Lower leg skin (tissue), 4 donors: ENCODE results near the gene CADM3. TPM values are rescaled to one million over a fixed set of nuclear protein-coding genes. Genes with fewer than 3 reads are reported as not detected.

Experiments used
- DNase-seq, 2 donors: peaks; one replicate each; pipeline ENCODE4 v3.0.0-alpha.2; 2019; ENCODE audit warnings: low spot score in 2 of 2
- H3K4me3 ChIP-seq: fragments of 200-600 bp; sonication (generic); 2 replicates; pipeline ENCODE4 v1.5.1; 2017; ENCODE audit warnings: mild to moderate bottlenecking, low read depth; ENCODE audit not compliant: poor library complexity, severe bottlenecking
- CTCF ChIP-seq, 3 donors: fragments of 450-650 bp; IDR thresholded peaks; one replicate each; pipeline ENCODE4 v1.5.1; 2016; ENCODE audit warnings: antibody characterized with exemption in 3 of 3, mild to moderate bottlenecking in 3 of 3, moderate library complexity in 2 of 3
- POLR2A ChIP-seq, 2 donors: fragments of 450-650 bp; IDR thresholded peaks; one replicate each; pipeline ENCODE4 v1.6.1; 2016 to 2017; ENCODE audit warnings: antibody characterized with exemption in 2 of 2, mild to moderate bottlenecking in 1 of 2, moderate library complexity in 1 of 2
- WGBS, 2 donors: methylation state at CpG; one replicate each; pipeline ENCODE4 v1.1.5; 2018; 5-methylcytosine and 5-hydroxymethylcytosine counted together
- intact Hi-C: fragments of 100-400 bp; cut with DNase I; formaldehyde crosslinking; loops from one replicate; pipeline ENCODE4 v1.15.0; 2023; ENCODE audit warnings: low total_unique reads
- total RNA-seq, 4 donors: library from RNA; depleted of rRNA; stranded (reverse); fragments of >200 nt; gene quantifications; one replicate each; pipeline ENCODE4 v1.1.0, GENCODE V29; 2016

Gene CADM3
- total RNA-seq, 4 donors from 2014 or later, result 2.6 to 11.0 (median 6.6) TPM

- WGBS, 2 donors, result 6 to 9% methylated on average over 5 of the region's 5 CpGs
- intact Hi-C loops, result no loop called here
- DNase-seq, result no peak
- H3K4me3 ChIP-seq, result no peak overlapping the region
- TF ChIP-seq CTCF (IDR thresholded peaks at IDR 0.05) (no peak), POLR2A (IDR thresholded peaks at IDR 0.05) (no peak)
Measured at GRCh38 chr1:159214149-159214760, 42.8 kb downstream of the CADM3 start.

DNA sequence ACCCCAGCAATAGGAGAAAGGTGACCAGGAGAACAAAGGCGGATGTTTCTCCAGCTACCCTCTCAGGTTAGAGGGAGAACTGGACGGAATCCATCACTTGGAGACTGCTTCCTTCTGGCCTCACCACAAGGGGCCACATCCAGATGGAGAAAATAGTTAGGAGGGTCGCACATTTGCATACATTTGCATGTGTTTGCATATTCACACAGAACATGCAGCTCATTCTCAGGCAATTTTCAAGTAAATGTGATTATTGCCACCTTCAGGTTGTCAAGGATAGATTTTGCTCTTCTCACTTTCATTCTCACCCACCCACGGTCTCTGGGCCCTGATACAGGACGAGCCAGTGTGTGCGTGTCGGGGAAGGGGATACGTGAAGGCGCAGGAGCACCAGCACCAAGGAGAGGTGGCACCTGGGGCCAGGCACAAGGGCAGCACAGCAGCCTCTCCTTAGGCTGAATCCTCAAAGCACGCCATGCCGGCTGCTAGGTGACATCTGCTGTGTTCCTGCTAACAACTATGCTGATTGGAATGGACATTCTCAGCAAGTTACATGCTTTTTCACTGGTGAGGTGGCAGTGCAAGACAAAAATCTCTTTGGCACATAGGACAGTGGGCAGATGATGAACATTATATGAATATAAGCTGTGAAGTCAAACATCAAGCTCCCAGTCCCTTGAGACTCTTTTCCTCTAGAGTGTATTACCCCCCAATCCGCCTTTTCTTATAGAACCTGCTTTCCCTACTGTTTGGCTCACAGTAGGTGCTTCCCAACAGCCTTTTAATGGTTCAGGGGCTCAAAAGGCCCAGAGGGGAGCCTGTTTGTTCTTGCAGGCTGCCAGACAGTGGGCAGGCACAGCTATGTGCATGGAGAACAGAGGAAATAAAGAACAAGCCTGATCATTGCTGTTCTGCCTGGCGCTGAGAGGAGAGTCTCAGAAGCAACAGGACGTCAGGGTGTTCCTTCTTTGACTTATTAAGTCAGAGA, 47.5 kb downstream of the CADM3 start:
- WGBS, 2 donors, result 66 to 73% methylated on average over 14 of the region's 14 CpGs
- no peak overlapping the region for H3K4me3 ChIP-seq
- intact Hi-C loops, result no loop called here
- no peak for DNase-seq
- no peak for TF ChIP-seq POLR2A (IDR thresholded peaks at IDR 0.05)
- TF ChIP-seq CTCF (IDR thresholded peaks at IDR 0.05), result no peak

GRCh38 chr1:159222075-159222865, 50.9 kb downstream of the CADM3 start:
- intact Hi-C loops, result no loop called here
- WGBS, 2 donors, result 80 to 81% methylated on average over 5 of the region's 5 CpGs
- H3K4me3 ChIP-seq, result no peak overlapping the region
- no peak for DNase-seq
- TF ChIP-seq POLR2A (IDR thresholded peaks at IDR 0.05) (no peak), CTCF (IDR thresholded peaks at IDR 0.05) (no peak)

DNA sequence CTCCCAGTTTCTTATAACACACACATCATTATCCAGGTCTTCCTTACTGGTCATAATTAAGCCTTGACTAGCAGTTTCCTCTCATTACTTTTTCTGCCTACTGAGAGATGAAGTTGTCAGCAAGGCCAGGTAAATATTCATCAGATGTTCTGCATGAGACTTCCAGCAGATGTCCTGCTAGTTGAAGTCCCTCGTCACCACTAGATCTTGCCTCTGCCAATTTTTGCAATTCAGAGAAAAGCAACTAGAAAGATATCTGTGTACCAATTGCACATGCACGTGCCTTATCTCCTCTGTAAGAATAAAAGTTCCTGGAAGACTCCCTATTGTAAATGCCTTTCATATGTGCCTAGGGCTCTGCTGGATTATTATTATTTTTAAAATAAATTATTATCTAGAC, 51.6 kb downstream of the CADM3 start:
- no peak overlapping the region for H3K4me3 ChIP-seq
- DNase-seq, result no peak
- TF ChIP-seq POLR2A (IDR thresholded peaks at IDR 0.05), result no peak
- no peak for TF ChIP-seq CTCF (IDR thresholded peaks at IDR 0.05)
- intact Hi-C loops, result no loop called here
- WGBS, 2 donors, result 54 to 58% methylated on average over 2 of the region's 2 CpGs

DNA sequence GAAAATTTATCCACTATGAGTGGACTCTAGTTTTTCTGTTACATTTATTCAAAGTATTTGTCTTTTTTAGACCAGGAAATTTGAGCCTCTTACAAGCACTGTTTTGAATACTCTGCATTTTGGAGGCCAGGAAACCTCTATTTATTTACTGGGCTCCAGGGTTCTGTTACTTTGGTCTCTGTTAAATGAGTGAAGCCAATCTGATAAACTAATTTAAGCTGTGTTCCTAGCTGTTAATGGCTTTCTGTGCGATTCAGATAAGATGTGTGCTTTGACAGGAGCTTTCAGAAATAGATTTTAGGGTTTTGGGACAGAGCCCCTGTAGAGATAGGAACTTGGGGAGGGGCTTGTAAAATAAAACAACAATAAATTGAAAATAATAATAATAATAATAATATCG, 57.1 kb downstream of the CADM3 start:
- WGBS, 2 donors, result 53 to 55% methylated on average over 2 of the region's 2 CpGs
- TF ChIP-seq POLR2A (IDR thresholded peaks at IDR 0.05) (no peak), CTCF (IDR thresholded peaks at IDR 0.05) (no peak)
- intact Hi-C loops, result no loop called here
- DNase-seq, result no peak
- H3K4me3 ChIP-seq, result no peak overlapping the region
